T-helper 22 cell (primary cell): ENCODE data around the gene MAEL.
A peak's percentile ranks its signal among the peaks of the same experiment; 100 is the strongest.

Experiments
- DNase-seq: peaks from one replicate; pipeline ENCODE4 v3.0.0-alpha.2; 2020; ENCODE audit warnings: low read depth

MAEL gene

DNA sequence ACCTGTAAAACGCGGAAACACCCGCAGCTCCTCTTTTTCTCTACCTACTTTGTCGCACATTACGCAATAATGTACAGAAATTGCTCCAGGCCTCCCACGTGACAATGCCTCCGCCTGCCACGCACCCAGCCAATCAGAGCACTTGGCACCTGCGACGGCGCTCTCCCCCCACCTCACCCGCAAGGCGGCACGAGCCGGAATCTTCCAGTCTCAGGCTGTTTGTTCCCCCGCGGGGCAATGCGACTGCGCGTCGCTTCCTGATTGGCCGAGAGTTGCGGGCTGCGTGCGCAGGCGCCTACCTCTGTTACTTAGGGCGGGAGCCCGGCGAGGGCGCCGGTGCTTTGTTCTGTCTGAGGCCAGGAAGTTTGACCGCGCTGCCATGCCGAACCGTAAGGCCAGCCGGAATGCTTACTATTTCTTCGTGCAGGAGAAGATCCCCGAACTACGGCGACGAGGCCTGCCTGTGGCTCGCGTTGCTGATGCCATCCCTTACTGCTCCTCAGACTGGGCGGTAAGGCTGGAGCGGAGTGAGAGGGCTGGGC, at the start of gene MAEL:
MAEL (plus strand) TSS at position 307 of the 542 bp plus-strand sequence; CDS start at position 380, 73 bp downstream.
- no peak for DNase-seq

DNA sequence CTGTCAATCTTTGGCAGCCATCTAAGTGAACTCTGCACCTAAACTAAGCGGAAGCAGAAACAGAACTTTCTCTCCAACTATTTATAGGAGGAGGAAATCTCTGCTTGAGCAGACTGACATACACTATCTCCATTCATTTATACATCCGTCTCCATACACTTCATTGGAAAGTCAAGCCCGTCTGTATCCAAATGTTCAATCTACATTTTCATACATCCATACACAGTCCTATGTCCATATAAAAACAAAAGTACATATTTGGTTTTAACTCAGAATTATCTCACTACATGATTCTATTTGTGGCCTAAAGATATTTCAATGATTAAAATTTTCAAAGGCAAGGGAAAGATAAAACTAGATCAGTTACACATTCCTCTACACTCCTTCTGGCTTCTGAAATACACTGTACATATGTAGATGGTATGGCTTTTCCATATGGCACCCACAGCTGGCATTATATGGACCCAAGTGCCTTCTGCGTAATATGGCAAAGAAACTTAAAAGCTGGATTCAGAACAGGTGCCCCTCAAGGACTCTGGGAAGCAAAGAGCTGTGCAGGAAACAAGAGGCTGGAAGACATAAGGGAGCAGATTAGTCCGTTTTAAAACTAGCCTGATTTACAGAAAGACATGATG, 49.2 kb upstream of the MAEL start:
- no peak for DNase-seq

DNA sequence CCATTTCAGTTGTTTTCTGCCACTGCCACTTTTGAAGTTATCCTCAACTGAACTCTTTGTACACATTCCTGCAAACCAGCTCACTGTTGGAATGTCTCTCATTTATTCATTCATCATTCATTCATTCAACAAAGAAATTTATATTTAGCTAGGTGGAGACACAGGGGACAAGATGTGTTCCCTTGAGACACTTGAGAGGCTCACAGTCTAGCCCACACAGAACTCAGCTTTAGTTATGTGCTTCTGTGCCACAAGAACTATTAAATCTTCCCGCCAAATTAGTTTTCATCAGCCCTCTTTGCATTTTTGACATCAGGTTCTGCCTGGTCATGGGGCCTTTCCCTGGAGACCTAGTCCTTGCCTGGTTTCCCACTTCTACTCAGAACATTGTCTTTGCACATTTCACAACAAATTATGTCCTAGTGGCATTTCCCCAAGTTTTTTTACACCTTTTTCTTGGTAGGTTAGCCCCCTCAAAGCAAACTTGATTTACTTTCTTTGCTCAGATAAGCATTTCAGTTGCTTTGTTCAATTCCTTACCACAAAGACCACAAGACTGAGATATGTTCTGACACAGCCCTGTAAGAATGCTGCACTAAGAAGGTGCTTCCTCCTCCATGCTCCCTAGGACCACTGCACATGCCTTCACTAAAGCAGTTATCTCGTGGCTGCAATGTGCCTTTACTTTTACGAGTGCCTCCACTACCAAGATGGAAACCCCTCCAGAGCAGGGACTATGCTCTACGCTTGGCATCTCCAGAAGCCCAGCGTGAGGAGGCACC, 44.7 kb upstream of the MAEL start:
- DNase-seq: no peak

DNA sequence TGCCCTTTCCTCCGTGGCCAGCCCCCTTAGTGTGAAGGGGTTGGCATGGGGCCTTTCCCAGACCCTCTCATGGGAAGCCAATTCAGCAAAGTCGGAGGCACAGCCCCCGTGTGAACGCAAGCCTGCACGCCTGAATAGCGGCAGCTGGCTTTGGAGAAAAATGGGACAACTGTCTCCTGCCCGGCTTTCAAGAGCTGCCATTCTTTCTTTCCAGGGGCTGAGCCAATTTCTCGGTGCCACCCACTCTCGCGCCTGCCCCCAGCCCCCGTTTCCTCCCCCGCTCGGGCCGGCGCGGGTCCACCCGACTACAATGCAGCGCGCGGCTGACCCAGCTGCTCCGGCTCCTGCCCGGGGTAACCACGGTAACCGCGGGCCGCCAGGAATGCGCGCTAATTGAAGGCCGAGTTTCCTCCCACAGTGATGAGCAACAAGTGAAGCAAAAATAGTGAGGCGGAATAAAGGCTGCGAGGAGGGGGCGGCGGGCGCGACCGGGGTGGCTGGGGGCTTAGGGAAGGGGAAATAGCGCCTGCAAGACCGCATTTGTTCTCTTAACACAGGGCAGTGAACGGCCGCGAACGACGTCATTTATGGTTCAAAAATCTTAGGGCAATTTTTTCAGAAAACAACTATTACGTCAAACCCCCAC, 41.6 kb upstream of the MAEL start:
- no peak for DNase-seq

DNA sequence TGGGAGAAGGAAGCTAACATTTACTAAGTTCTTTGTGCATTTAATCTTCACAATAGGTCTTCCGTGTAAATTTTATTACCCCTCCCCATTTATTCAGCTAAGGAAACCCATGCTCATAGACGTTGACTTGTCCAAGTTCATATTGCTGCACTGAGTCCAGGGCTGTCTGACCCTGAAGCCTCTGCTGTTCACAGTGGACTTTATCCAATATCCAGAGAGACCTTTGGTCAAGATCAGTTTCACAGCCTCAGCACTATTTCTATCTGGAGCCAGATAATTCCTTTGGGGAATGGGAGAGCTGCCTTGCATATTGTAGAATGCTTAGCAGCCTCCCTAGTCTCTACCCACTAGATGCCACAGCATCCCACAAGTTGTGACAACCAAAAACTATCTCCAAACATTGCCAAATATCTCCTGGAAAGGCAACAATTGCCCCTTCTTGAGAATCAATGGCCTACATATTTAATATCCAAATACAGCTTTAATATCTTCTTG, 40.2 kb upstream of the MAEL start:
- no peak for DNase-seq

DNA sequence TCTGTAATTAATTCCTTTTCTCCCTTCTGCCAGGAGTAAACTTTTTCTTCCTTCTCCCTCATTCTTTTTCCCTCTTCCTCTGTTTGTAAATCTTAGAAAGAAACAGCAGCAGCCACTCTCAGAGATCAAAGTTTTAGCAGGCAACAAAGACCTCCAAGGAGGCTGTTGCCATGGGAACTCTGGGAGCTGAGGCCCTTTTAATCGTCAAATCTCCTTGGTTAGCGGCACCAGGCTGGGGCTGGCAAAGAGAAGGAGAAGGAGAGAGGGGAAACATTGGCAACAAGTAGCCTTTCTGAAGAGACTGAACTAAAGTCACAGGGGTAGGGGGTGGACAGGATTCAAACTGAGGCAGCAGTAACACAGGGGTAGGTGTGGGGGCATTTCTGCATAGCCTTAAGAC, 38.9 kb upstream of the MAEL start:
- DNase-seq: no peak

DNA sequence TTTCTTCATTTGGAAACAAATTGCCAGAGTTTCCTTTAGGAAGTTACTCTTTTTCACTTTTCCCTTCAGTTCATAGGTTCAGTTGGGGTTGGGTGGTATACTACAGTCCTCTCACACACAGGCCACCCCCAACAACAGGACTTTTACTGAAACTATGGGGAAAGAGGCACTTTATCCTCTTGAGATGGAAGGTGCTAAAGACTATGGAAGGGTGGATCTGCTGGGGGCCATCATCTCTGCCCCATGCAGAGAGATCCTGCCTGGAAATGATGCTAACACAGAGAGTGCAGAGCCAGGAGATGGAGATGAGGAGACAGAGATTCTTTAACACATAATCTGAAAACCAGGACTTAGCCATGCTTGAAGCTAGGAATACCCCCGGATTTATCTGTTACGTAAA, 38.0 kb upstream of the MAEL start:
- no peak for DNase-seq

DNA sequence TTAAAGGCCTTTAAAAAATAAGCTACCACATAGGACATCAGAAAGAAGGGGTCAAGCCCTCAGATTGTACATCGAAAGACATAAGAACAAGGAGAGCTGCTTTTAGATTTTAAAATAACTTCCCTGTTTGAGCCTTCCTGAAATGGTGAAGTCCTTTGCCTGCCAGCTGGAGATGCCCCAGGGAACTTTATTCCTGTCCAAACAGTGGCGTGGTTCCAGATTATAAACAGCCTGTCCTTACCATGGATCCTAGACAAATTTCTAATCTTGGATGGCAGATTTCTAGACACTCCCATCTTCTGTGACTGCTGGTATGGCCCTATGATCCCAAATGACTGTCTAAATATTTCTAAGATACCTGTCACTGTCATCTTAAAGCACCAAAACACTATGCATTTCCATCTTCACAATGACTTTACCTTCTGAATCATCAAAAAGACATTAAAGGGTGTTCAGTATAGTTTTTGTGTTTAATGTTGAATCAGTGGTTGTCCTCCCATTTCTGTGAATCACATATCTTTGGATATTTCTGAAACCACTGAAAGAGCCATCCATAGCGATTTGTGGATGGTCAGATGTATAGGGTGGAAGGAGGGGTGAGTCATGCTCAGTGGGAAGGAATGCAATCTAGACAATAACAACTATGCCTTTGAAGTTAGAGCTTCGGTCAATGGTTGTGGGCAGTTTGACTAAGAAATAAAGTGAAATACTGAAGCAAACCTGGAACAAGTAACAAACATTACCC, 36.9 kb upstream of the MAEL start:
- DNase-seq: no peak

DNA sequence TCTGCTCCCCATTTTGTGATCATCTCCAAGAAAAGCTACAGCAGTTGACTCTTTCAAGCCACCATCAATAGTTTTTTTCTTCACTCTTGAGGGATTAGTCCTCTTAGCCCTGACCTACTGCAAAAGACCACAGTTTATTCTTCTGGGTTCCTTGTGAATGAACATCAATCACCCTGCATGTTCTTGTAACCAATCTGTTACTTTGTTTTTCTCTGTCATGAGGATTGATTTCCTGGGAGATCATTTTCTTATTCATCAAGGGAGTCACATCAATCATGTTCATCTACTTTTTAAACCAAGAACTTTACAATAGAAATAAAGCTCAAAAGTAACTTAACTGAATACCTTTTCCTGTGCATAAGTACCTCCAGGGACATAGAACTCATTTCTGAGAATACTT, 35.6 kb upstream of the MAEL start:
- DNase-seq: no peak

DNA sequence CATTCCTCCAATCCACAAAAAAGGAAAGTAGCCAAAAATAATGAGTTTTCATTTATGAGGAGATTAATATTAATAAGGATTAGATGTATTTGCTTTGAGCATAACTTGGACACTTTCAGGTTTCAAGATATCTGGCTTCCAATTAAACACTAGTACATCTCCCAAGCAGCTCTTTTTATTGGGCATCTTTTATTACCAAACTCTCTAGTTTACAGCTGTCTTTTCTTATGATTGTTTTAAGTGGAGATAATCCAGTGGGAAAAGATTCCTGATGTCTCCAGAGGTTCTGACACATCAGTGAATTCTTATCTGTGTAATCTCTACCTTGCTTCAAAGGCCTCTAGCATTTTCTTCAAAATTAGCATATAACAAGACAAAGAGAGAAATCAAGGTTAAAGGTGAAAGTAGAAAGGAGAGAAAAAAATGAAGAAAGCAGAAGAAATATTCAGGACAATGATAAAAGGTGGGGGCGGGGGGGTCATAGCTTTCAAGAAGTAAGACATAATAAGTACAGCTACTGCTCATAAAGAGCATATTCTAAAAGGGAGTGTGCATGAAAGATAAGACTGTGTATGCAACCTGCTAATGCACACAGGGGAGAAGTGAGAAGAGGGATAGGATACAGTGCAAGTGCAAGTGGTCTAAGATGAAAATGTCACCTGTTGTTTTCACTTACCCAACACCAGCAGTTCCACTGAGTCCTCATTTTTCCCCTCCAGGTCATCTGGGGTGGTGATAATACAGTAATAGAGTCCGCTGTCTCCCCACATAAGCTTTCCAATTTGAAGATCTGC, 32.8 kb upstream of the MAEL start:
- no peak for DNase-seq

DNA sequence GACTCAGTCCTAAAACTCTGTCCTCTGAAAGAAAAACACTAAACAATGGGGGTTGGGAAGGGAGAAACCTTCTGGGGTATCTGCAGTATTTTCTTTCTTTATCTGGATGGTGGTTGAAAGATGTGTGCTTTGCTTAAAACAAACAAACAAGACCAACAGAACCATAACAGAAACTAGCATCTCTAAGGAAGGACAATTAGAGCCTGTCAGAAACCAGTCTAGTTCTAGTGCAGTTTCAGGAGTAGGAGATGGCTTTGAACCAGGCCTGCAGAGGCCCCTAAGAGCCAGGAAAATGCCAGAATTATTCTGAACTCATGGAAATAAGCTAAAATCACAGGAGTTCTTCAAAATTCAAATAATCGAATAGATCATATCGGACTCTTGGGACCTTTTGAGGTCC, 32.2 kb upstream of the MAEL start:
- DNase-seq: no peak

DNA sequence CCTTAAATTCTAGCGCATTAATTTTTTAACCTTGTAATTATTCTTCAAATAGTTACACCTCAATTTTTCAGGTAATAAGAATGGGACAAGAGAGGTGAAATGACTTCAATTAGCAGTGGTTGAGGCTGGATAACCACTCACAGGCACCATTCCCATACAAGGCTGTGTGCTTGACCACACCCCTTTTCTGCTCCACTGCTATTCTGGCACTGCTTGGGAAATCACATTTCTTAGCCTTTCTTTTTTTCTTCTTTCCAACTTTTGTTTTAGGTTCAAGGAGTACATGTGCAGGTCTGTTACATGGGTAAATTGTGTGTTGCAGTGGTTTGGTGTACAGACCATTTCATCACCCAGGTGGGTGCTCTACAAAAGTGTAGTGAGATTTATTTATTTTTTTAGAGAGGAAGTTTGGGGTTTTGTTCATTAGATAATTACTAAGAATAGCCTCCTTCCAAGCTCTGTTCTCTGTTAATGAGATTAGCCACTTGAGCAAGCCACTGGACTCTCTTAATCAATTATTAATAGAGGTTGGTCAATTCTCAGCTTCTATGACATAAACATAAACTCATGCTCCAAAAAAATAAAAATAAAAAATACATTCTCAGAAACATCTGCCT, 28.1 kb upstream of the MAEL start:
- DNase-seq: no peak

DNA sequence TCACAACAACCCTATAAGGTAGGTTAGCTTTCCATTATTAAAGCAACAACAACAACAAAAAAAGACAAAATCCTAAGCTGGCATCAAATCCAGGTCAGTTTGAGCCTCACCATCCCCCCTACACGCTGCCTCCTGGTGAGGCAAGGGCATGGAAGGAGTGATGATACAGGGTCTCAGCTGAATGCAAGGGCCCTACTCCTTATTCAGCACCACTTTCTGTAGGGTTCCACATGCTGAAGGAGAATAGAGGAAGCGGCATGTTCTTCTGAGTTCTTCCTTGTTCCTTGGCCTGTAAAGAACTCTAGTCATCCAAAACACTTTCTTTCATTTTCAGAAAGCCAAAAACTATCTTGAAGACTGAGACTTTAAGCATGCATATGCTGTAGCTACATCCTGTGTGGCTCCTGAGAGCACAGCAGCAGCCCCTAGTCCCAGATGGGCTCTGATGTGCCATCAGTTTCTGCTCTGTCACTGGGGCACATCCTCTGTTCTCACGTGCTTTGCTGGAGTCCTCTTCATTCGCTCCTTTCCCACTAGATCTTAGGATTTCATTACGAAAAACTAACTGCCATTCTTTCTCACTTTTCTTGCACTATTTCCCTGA, 19.9 kb upstream of the MAEL start:
- no peak for DNase-seq

DNA sequence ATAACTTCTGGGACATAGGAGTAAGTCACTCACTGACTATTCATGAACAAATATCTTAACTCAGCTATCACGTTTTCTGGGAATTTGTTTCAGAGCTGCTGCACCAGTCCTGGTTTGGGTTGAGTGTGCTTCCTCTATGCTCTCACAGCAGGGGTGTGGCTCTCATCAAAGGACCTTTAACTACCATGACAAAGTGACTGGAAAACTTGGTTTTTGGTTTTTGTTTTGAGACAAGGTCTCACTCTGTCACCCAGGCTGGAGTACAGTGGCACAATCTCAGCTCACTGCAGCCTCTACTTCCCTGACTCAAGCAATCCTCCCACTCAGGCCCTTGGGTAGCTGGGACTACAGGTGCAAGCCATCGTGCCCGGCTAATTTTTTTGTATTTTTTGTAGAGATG, 17.8 kb upstream of the MAEL start:
- DNase-seq: no peak

DNA sequence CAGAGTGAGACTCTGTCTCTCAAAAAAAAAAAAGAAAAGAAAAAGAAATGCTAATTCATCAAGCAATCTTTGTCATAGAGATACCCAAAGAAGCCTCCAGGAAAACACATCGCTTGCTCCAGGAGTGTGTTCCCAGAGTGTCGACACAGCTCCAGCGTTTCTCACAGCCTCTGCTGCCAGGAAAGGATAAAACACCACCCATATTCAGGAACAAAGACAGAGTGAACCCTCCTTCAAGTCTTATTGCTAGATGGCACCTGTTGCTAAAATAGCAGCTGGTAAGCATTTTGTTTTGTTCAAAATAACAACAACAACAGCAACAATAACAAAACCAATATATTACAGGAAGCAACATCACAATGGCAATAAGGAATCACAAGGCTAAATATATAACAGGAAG, 16.9 kb upstream of the MAEL start:
- DNase-seq: no peak

DNA sequence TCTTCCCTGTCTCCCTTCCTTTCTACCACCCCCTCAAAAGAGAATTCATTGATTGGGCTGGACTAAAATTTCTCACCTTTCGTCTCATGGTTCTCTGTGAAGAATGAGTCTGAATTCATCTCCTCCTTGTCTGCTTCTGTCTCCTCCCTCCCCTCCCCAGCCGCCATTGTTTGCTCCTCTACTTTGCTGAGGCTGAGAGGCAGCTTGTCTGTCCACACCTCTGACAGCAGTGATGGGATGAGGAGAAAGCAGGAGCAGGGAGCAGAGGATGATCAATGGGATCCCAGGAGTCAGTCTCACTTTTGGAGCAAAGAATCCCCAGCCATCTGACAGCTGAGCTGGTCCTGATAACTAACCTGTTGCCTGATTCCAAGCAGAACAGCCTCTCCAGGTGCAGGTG, 16.3 kb upstream of the MAEL start:
- no peak for DNase-seq

DNA sequence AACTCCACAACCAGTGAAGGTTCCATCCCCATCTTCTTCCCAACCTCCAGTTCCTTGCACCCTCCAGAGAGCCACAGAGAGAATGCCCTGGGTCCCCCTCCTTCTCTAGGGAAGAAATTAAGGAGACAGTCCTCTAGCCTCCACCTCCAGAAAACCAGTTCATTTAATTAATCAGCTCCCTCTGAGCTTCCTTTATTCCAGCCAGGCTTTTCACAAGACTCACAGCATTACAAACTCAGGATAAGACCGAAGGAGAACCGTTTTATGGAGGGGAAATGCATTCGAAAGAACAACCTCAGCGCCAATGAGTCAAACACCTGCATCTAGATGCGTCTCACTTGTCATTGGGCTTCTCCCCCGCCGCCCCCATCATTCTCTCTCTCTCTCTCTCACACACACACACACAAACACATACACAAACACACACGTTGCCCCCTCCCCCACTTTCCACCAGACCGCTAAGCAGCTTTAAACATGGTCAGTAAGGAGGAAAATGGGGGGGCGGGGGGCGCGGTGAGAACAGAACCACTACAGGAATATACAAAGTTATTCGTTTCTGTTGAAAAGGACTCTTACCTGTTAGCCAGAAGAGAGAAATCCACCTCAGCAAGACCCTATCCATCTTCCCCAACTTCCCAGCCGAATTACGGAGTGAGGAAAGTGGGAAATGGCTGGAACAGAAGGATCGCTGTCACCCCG, 14.3 kb upstream of the MAEL start:
- no peak for DNase-seq

DNA sequence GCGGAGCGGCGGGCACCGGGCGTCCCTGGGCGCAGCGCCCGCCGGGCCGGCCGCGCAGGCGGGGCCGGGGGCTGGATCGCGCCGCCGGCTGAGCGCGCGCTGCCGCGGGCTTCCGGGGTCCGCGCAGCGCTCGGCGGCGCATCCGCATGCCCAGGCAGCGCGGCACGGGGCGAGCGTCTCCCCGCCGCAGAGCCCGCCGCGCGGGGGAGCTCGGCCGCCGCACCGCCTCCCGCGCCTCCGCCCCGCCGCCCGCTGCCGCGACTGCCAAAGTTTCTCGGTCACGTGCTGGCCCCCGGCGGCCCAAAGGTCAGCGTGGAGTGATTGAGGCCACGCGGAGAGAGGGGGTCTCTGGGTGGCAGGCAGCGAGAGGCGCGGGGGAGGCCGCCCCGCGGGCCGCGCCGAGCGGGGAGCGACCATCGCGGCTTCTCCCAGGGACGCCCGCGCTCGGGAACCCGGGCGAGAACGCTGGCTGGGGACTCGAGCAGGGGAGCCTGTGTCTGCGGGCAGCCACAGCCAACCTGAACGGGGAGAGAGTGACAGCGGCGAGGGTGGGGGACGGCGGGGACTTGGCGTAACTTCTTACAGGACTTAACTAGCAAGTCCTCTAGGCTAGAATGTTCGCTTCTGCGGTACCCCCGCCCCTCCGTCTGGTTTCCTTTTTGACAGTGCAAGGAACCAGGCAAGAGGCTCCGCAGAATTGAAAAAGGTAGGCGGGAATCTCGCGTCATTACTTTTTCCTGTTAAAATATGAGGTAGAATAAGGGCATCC, 13.5 kb upstream of the MAEL start, which contains the start of gene ILDR2:
ILDR2 (minus strand) TSS at position 180 of the 769 bp plus-strand sequence. CDS start 272 bp downstream, outside the sequence.
- DNase-seq: peak; percentile 11

DNA sequence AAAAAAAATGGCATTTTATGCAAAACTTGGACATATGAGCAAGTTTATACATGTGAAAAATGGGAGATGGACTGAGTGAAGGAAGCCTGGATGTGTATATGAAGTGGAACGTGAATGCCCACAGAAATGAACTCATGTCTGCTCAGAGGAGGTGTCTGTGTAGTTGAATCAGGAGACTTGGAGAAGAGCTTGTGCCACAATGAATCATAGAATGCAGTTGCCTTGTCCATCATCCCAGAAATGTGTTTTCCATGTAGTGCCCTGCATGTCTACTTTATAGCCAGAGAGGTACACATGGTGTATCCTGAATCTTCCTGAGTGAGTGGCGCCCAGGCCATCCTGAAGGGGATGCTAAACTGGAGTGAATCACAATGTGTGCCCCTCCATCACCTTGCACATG, 11.1 kb upstream of the MAEL start:
- no peak for DNase-seq
